GM12891 (cell line): ENCODE measurements around the gene KIFC3.

Experiments
- DNase-seq: peaks from one replicate; pipeline ENCODE4 v3.0.0; 2011; ENCODE audit warnings: low spot score; ENCODE audit not compliant: insufficient read length
- FAIRE-seq: peaks from 2 replicates; lab custom pipeline; 2011; peaks lifted over from hg19 to GRCh38; lab: Jason Lieb, UNC
- PAX5 ChIP-seq: IDR thresholded peaks from 2 replicates; pipeline ENCODE4 v1.6.1; 2011; ENCODE audit warnings: low read length, moderate library complexity, mild to moderate bottlenecking; ENCODE audit not compliant: insufficient read depth, severe bottlenecking
- POLR2A ChIP-seq: IDR thresholded peaks from 2 replicates; pipeline ENCODE4 v1.6.1; 2011; ENCODE audit warnings: low read depth, low read length, control low read depth
- POLR2AphosphoS5 ChIP-seq: IDR thresholded peaks from 2 replicates; pipeline ENCODE4 v1.6.1; 2011; ENCODE audit warnings: low read depth, low read length, control low read depth
- POU2F2 ChIP-seq: IDR thresholded peaks from 2 replicates; pipeline ENCODE4 v1.6.1; 2011; ENCODE audit warnings: low read depth, mild to moderate bottlenecking, control low read depth, low read length, moderate library complexity
- SPI1 ChIP-seq: IDR thresholded peaks from 2 replicates; pipeline ENCODE4 v1.6.1; 2011; ENCODE audit warnings: low read depth, low read length, control low read depth
- TAF1 ChIP-seq: IDR thresholded peaks from 2 replicates; pipeline ENCODE4 v1.6.1; 2011; ENCODE audit warnings: low read depth, low read length, control low read depth

Gene KIFC3

DNA sequence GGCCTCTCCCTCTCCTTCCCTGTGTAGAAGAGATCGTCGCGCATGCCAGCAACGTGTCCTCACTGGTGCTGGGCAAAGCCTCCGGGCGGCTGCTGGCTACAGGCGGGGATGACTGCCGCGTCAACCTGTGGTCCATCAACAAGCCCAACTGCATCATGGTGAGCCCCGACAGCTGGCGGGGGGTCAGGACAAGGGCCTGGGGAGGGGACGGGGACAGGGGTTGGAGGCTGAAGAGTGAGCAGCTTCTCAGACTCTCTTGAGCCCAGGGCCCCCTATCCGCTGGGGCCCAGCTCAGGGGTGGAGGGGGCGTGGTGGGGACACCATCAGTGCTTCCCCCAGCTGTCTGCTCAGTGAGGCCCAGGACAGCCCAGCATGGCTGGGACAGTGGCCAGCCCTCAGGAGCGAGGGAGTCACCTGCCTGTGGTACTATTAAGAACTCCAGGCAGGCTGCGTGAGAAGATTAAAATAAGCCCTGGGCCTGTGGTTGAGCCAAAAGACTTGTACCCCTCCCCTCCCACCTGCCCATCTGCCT is 60.6 kb downstream of the KIFC3 start:
- TF ChIP-seq POLR2A (no peak), TAF1 (no peak), PAX5 (no peak), POU2F2 (no peak), POLR2AphosphoS5 (no peak), SPI1 (no peak)
- FAIRE-seq (no peak), DNase-seq (no peak)

DNA sequence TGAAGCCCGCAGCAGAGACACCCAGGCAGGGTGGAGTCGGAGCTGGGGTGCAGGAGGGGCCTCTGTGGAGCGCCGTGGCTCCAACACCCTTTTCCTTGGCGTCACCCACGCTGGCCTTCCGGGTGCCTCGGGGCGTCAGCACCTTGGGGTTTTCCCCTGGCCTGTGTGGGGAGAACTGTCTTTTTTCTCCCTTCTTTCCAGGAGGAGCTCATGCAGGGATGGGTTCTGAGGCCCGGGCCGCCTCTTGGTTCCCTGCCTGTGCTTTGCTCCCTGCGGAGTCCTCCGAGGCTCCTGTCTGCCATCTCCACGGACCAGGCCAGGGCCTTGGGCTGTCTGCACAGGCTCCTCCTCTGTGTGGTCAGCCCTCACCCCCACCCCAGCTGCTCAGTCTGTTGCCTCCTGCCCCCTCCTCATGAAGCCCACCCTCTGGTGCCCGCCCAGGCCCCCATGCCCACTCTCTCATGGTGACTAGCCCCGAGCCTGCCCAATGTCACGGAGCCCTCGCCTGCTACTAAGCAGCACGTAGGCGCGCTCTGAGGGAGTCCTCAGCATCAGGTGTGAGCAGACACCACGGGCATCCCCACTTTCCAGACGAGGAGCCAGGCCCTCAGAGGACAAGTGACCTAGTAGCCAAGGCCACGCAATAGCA is 61.7 kb downstream of the KIFC3 start:
- DNase-seq (no peak), FAIRE-seq (no peak)
- no peak for TF ChIP-seq SPI1
- TF ChIP-seq POLR2A = no peak
- no peak for TF ChIP-seq TAF1
- TF ChIP-seq PAX5 = no peak
- no peak for TF ChIP-seq POU2F2
- TF ChIP-seq POLR2AphosphoS5 = no peak

DNA sequence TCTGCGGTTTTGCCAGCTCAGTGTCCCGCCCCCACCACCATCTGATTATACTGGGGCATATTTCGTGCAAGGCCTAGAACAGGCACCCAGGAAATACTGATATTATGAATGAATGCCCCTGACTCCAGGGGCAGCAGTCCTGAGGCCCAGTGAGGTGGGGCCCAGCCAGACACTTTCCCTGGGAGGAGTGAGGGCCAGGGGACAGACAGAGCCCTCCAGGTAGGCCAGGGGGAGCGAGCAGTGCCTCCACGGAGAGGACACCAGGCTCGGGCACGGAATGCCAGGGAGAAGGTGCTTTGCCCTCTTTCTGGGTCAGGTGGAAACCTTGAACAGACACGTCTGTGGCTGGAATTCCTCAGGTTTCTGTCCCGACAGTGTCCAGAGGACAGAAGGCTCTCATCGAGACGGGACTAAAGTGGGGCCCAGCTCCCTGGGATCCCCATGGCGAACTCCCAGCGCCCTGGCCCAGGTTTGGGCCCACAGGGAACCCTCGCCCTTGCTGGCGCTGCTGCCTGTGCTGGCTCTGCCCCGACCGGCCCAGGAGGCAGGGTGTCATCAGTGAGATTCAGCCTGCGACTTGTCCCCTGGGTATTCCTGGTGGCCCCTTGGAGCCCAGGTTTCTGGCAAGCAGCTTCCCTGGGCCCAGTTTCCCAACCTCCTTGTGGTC is 62.4 kb downstream of the KIFC3 start:
- DNase-seq (no peak), FAIRE-seq (no peak)
- TF ChIP-seq POLR2A (no peak), PAX5 (no peak), TAF1 (no peak), POU2F2 (no peak), SPI1 (no peak), POLR2AphosphoS5 (no peak)

DNA sequence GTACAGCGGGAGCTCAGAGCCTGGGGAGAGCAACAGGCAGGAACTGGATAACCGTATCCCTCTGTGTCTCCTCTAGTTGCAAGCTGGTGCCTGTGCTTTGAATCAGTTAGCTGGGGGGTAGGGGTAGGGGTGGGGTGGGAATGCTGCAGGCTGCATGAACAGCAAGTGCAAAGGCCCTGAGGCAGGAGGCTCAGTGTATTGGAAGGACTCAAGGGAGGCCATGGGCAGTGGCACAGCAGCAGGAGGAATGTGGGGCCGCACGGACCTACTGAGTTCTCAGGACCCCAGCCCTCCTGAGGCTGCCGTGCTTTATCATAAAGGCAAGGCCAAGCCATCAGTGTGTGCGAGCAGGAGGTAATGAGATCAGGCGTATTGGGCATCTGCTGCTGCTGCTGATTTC is 63.4 kb downstream of the KIFC3 start:
- no peak for FAIRE-seq

DNA sequence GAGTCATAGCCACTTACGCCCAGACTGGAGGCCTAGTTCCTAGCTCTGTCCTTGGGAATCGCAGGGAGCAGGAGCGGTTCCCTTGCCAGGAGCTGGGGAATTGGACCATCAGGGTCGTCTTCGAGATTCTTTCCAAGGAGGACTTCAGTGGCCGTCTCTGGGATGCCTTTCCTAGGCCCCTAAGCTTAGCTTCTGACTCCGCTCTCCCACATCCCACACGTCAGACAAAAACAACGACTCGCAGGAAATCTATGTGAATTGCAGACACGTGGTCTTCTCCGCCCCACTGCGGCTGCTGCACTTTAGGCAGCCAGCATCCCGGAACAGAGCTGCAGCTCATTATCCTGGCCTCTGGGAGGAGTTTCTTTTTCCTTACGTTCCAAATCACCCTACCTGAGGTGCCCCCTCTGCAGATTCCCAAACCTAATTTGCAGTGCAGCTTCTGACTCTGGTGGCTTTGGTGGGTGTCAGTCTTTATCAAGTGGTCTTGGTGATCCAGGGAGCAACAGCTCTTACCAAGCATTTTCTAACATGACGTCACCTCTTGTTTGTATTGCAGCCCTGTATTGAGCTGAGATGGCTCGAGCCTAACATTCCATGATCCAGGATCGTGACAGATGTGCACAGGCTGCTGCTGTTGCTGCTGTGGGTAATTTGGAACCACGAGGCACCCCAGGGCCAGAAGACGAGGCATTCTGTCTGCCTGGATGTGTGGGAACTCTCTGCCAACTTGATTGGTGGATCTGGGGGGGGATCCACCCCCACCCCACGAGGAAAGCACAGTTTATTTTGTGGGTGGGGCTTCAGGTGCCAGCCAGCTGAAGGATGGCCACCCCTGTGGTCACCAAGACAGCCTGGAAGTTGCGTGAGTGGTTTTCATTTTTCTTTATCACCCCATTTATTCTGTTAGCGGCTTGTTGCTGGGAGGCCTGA is 65.6 kb downstream of the KIFC3 start:
- TF ChIP-seq SPI1 (no peak), TAF1 (no peak), POLR2A (no peak), POLR2AphosphoS5 (no peak), POU2F2 (no peak), PAX5 (no peak)
- FAIRE-seq (peak; percentile 63), DNase-seq (no peak)

More for the DNA sequence above, 63.4 kb downstream of the KIFC3 start:
- no peak for DNase-seq
- no peak for TF ChIP-seq TAF1
- no peak for TF ChIP-seq SPI1
- TF ChIP-seq POLR2A = no peak
- TF ChIP-seq POU2F2 = no peak
- TF ChIP-seq POLR2AphosphoS5 = no peak

DNA sequence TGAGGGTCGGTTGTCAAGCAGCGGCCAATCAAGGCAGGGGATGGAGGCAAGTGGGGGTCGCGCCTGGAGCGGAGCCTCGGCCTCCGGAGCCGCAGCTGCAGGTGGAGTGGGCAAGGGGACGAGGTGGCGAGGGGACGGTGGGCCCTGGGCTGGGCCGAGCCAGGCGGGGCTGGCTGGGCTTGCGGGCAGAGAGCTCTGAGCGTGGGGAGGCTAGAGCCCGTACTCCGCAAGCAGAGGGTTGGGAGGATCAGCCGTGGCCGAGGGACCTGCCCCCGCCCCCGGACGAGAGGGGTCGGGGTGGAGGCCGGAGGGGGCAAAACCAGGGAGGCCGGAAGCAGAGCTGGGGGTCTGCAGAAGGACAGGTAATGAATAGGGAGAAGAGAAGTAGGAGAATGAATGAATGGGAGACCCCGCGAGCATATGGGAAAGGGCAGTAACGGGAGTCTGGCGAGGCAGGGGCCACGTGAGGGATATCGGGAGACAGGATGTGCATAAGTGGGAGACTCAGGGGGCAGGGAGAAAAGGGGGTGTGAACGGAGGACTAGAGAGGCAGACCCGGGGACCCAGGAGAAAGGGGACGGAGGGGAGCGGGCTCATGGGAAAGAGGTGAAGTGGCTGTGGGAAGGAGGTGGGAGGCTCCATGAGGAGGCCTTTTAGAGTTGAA is 66.4 kb downstream of the KIFC3 start, which contains the start of gene KATNB1:
Gene KATNB1 (plus strand): TSS at position 16 of the 664 bp plus-strand sequence. CDS start 1,474 bp downstream, outside the sequence.
- DNase-seq (no peak), FAIRE-seq (peak; percentile 98)
- TF ChIP-seq SPI1 (no peak), POLR2AphosphoS5 (no peak), TAF1 (no peak), PAX5 (no peak), POLR2A (no peak), POU2F2 (no peak)

DNA sequence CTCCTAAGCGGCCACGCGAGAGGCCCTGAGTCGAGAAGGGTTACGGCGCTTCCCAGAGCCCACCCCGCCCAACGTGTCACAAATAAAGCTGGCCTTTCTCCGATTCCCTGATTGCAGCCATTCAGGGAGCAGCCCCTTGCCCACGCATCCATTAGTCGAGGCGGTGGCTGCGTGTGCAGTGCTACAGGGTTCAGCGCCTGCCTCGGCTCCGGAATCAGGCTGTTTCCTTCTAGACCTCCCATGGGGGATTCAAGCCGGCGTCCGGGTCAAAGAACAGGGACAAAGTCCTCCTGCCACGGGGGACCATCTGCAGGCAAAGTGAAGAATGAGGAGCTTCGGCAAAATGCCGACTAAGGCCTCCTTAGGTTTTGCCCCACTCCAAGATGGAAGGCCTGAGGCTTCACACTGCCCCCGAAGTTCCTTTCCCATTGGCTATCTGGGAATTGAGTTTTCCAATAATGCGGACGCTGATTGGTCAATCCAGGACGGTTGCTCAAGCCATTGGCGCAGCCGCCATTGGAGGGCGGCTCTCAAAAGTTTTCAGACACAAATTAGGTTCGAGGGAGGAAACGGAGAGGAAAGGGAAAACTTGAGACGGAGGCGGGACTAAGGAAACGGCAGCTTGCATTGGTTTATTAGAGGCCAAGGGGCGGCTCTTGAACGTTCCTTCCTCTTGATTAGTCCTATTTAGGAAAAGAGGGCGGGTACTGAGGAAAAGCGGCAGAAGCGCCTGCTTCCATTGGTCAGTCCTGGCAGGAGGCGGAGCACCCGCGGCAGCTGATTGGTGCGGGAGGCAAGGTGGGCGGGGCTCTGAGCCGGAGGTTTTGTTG is 67.2 kb downstream of the KIFC3 start:
- TF ChIP-seq POLR2AphosphoS5 (peak; percentile 79; the same call in 1 of the 2 replicates), PAX5 (no peak), POU2F2 (0 out of 2 replicates have a peak, but pooled peaks have one; percentile 42), SPI1 (peak; percentile 54), TAF1 (peak; percentile 81), POLR2A (peak; percentile 83)
- peak; percentile 97 for DNase-seq
- FAIRE-seq = no peak
